ENCODE results near the gene LRRC8B.
"Not testable (repeated sequence)": the region's sequence is repeated elsewhere in the genome, so short reads cannot be mapped to it uniquely, and the experiment has no call there.

DNA sequence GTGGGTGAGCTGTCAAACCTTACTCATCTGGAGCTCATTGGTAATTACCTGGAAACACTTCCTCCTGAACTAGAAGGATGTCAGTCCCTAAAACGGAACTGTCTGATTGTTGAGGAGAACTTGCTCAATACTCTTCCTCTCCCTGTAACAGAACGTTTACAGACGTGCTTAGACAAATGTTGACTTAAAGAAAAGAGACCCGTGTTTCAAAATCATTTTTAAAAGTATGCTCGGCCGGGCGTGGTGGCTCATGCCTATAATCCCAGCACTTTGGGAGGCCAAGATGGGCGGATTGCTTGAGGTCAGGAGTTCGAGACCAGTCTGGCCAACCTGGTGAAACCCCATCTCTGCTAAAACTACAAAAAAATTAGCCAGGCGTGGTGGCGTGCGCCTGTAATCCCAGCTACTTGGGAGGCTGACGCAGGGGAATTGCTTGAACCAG lies 68.3 kb downstream of the LRRC8B start:
- not testable (repeated sequence) for TF ChIP-seq CTCF, POLR2A (IDR thresholded peaks at IDR 0.05)
